Activated CD4-positive, alpha-beta T cell treated with anti-CD3 and anti-CD28 coated beads, Interleukin-2, amount 50 U/mL, for 24 hours (primary cell): Measurements from ENCODE around the gene KIAA1217.

Source experiments
- DNase-seq, 2 donors: peaks; one replicate each; pipeline ENCODE4 v3.0.0-alpha.2; 2020; ENCODE audit warnings: low read depth in 1 of 2, low spot score in 1 of 2

KIAA1217 gene

DNA sequence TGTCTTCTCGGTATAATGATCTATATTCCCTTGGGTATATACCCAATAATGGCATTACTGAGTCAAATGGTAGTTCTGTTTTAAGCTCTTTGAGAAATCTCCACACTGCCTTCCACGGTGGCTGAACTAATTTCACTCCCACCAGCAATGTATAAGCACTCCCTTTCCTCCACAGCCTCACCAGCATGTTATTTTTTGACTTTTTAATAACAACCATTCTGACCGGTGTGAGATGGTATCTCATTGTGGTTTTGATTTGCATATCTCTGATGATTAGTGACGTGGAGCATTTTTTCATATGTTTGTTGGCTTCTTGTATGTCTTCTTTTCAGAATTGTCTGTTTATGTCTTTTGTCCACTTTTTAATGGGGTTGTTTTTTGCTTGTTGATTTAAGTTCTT lies 33.6 kb downstream of the KIAA1217 start:
- DNase-seq: no peak

DNA sequence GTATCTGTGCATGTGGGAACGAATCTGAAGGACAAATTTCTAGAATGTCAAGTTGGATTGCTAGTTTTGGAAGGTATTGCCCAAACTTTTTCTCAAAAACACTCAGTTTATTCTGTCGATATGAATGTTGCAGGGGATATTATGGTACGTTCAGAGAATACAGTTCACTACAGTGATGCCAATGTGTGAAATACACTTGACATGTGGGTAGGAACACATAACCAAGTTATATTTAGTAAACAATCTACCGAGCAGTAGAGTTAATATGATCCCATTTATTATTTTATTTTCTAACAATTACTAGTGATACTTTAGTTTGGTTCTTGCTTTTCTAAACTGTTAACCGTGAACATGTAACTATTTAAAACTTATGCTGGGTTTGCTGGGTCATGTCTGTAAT lies 37.4 kb downstream of the KIAA1217 start:
- no peak for DNase-seq

DNA sequence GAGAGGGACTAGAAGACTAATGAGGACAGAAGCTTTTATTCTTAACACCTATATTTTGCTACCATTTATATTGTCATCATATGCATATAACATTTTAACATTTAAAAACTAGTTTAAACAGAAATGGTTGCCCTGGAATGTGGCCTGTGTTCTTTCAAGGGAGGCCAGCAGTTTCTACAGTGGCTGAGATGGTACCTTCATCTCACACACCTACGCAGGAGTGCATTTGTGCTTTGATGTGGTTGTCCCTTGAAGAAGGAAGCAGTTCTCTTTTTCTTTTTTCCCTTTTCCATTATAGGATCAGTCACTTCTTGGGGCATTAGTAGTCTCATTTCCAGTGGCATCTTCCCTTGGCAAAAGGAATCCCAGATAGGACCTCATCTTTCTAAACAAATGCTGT lies 38.9 kb downstream of the KIAA1217 start:
- DNase-seq: no peak

DNA sequence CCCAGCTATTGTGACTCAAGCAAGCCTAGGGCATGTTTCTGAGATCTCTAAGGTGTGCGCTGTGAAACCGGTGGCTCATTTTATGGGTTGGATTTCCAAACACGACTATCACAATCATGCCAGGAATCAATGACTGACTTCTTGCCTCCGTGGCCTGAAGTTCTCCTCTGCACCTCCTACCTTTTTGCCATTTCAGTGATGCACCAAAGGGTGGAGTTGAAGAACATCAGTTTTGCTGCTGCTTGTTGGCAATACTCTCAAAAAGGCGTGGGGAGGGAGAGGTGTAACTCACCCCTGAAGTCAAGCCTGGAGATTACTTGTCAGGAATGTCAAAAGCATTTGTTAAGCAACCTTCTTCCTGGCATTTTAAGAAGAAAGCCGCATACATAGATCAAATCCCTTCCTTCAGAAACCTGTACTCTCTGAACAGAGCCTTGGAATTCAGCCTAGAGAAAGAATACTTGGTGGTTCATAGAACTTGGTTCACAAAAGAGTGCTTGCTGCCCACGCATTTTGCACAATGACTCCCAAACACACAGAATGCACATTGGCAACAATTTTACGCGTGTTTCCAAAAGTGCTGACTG lies 41.0 kb downstream of the KIAA1217 start:
- no peak for DNase-seq

DNA sequence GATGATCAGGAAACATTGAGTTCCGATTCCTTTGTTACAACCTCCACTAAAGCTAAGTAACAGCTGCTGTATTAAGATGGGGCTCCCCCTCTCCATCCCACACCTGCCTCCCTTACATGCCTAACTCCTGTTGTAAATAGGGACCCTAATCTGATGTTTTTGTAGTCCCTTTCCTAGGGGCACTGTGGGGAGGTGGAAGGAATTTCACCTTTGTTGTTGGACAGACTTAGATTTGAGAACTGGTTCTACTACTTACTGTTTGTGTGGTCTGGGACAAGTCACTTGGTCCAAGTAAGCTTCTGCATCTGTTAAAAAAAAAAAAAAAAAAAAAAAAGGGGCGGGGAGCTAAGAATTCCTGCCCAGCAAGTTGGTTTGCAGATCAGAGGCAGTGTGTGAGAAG lies 42.6 kb downstream of the KIAA1217 start:
- no peak for DNase-seq

DNA sequence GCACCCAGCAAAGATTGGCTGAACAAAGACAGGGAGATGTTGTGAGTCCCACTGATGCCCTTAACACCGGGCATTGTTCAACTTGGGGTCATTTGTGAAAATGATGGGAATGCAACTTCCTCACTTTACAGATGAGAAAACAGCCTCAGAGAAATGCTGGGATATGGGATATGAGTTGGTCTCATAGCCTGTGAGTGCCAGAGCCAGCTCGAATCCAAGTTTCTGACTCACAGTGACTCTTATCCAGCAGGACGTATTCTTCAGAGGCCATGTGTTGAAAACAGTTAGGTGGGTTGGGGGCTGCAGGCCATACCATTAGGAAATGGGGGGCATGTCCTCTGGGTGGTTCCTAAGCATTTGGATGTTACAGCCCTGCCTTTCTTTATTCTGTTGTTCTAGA lies 45.2 kb downstream of the KIAA1217 start:
- DNase-seq: no peak

DNA sequence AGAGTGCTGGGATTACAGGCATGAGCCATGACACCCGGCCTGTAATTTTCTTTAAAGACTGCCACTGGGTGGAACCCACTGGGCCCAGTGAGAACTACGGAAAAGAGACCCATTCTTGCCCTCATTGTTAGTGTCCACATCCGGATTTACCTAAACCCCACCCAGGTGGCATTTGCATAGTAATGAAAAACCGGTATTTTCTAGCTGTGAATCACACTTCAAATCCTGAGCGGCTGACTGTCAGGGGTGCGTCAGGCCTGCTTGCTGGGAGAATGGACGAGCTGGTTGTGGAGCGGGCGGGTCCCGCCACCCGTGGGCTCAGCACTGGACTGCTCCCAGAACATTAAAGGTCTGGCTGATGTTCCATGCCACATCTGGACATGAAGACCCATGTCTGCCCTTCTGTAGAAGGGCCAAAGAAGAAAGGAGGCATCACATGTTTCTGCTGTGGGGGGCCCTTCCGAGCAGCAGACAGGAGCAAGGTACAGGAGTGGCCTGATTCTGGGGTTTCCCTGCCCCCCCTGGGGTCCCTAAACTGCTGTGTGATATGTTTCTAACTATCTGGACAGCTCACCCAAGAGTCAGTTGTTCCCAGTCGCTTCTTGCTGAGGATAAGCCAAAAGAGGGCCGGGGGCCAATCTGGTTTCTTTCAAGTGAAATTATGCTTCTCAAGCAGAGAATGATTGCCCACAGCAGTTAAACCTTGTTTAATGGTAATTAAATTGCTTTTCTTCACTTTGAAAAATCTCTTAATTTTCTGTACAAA lies 46.4 kb downstream of the KIAA1217 start:
- no peak for DNase-seq

DNA sequence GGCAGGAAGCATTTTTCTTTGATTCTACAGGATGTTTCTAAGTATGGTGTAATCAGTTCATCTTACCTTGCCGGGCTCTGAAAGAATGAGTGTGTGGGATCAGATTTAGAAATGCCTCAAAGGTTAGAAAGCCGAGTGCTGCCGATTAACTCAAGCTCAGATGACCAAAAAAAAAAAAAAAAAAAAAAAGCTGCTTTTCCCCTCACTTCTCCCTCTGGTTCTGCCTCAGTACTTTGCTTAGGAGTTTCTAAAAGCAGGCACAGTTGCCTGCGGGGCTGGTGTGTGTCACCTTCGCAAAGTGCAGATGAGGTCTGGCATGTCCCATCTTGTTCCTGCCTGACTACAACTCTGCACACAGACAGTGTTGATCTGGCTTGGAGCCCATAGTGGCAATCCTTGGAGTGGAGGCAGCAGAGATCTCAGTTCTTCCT lies 47.0 kb downstream of the KIAA1217 start:
- no peak for DNase-seq

DNA sequence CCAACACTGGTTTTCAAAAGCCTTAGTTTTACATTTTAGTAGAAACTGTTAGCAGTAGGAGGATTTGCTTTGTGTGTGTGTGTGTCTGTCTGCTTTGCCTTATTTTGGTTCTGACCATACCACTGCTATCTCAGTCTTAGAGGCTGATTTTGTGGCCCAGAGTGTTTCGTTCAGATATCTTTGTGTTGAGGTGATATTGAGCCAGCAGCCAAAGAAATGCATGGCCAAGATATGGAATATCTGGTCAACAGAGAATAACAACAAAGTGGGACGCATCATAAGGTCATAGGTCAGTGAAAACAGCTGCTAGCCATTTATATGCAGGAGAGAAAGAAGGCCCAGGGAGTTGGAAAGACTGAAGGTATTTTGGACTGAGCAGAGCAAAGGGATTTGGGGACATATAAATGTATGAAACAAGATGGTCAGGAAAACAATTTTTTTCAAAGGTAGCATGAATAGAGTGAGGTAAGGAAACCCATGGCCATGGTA lies 47.7 kb downstream of the KIAA1217 start:
- DNase-seq: no peak

DNA sequence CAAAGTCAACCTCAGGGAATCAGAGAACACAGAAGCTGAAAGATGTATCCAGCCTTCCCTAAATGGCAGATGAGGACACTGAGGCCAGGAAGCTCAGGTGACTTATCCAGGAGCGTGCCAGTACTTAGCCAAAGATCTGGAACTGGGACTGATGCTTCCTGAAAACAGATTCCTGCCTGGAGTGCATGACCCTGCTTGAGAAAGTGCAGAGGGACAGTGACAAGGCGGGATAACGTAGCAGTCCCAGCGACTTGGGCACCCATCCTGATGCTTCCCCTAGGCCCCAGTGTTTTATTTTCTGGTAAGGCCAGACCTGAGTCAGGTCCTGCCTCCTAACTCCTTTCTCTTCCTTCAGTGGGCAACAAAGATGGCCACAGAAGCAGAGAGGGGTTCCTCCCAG lies 48.6 kb downstream of the KIAA1217 start:
- no peak for DNase-seq

DNA sequence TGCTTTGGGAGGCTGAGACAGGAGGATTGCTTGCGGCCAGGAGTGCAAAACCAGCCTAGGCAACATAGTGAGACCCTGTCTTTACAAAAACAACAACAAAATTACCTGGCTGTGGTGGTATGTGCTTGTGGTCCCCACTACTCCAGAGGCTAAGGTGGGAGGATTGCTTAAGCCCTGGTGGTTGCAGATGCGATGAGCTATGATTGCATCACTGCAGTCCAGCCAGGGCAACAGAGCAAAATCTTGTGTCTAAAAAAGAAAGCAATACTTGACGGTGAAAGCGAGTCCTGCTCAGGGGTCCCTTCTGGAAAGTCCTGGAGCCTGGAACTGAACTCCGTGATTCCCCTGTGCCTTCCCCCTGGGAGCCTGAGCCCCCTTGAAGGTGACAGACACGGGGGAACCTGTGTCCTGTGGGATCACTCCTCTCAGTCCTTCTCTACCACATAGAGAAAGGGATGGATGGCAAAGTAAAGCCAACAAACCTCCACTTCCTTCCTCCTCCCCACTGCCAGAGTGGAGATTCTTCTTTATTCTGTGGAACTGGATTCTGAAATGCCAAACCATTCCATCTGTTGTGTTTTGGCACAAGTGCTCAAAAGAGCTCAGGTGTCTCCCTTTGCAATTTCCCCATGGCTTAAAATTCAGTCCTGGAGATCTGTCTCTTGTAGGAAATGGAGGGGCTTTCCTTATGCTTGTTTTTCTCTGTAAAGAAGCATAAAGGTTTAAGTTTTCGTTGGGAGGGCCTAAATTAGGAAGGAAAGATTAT lies 50.6 kb downstream of the KIAA1217 start:
- DNase-seq: no peak

DNA sequence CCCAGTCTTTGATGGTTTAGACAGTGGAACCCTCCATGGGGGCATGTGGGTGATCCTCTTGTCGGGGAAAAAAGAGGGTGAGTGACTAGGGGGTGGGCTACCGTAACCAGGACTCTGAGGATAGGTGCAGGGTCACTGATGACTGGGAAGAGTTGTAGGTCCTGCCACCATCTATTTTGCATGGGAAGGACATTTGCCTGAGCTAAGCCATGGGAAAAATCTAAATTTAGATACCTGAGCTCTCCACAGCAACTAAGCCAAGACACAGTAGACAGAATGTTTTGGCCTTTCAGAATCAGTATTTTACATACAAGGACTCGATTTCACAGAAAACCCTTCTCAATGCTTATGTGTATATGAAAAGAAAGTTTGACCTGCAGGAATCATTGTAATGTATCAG lies 52.7 kb downstream of the KIAA1217 start:
- no peak for DNase-seq

DNA sequence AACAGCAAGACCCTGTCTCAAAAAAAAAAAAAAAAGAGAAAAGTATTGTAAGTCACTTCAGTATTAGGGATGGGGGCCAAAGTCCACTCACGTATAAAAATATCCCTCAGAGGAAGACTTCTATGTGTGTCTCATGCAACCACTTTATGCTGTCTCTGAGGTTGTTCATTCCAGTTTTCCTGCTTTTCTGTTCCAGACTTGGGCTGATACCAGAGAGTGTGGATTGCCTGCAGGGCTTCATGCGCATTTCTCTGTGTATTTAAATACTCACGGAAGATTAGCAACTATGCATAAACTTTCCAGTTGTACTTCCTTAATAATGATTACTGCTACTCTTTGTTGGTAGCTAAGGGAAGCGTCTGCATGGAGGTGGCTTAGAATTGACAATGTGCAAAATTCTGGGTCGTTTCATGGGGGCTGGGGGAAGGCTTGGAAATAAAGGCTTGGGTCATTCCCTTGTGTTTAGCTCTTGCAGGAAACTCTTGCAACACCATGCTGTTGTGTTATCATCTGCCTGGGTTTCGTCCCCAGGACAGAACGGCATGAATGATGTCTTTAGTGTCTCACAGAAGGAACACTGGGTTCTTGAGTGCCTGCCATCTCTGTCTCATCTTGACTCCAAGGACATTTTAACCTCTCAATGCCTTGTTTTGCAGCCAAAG lies 54.1 kb downstream of the KIAA1217 start:
- no peak for DNase-seq

DNA sequence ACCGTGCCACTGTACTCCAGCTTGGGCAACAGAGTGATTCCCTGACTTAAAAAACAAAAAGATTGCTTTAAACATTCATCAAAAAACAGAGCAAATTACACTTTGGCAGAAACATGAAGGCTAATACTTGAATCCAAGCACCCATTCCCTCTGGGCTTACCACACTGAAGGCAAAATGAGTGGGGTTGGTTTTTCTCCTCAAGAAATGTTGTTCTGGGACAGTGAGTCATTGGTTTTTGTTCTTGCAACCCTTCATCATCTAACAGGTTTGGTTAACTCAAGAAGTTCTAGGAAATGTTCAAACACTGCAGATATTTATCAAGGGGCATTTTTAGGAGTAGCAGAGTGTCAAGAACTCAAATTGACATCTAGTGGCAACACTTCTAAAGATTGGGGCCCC lies 60.5 kb downstream of the KIAA1217 start:
- no peak for DNase-seq

DNA sequence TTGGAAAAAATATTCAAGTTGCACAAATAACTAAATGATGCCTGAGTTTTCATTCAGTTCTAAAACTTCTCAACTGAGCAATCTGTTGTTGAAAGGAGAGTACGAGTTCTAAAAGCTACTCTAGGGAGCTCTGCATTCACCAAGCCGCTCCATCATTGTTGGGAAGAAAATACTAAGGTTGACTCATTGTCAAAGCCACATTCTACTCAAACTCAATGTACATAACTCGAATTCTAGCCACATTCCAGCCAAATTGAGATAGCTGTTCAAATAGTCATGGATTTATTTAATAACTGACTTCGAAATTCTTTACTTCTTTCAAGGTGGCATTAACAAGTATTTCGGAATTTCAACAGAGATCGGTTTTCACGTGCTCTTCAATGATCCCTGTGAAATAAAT lies 63.4 kb downstream of the KIAA1217 start:
- no peak for DNase-seq

DNA sequence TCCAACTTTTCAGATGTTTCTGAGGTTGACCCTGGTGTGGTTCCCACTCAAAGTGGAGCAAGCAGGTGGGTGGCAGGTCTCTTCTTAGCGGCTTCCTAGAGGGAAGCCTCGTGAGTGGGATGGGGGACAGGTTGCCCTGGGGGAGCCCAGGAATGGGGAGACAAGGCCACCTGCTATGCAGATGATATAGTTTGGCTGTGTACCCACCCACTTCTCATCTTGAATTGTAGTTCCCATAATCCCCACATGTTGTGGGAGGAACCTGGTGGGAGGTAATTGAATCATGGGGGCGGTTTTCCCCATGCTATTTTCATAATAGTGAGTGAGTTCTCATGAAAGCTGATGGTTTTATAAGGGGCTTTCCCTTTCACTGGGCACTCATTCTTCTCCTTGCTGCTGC lies 68.3 kb downstream of the KIAA1217 start:
- no peak for DNase-seq

DNA sequence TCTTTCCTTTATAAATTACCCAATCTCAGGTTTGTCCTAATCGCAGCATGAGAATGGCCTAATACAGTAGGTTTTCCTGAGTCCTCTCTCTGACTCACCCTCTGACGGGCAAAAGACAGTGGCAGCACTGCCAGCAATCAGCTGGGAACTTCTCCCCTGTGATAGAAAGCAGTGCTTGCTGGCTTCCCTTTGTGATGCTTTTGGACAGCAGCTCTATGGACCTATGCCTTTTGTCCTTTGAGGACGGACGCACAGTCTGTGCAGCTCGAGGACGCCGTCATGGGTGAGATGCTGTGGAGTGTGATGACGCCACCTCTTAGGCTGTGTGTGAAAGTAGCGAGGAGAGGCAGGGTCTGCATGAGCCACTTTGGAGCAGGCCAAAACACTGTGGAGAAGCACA lies 68.8 kb downstream of the KIAA1217 start:
- DNase-seq: no peak

DNA sequence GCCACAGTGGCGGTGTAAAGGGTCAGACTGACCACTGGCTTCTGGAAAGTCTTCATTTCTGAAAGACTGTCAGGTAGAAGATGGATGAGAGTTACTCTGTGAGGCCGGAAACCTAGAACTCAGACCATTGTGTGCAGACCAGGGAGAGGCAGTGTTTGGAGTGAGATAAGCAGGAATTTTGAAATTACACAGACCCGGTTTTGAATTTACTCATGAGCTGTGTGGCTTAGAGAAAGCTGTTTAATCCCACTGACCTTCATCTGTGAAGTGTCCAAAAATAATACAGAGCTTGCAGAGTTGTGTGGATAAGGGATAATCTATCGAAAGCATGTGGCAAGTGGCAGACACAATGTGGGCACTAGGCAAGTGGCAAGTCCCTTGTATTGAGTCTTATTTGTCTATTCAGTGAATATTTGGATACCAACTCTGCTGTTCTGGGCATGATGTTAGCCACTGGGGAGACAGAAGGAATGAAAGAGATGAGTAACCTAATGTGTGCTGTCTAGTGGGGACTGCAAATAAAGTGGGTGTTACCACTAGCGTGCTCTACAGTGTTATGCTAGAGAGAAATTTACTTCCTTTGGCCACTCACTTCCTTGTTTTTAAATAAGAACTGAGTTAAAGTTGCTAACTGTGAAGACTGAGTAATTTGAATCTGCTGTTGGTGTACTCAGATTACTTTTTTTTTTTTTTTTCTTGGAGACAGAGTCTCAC lies 69.4 kb downstream of the KIAA1217 start:
- no peak for DNase-seq

DNA sequence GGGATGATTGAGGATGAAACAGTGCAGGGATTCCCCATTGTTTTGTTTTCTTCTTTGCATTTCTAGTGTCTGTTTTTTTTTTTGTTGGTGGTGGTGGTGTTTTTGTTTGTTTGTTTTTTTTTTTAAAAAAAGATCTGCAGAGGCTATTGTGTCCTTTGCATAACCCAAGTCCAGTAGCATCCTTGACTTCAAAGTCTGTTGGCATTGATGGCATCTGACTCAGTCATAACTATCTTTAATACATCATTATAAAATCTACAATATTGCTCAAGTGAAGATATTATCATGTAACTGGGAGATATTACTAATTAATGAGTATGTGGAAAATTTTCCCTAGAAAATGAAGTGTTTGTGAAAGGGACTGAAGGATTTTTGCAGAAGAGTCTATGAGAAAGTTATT lies 70.2 kb downstream of the KIAA1217 start:
- DNase-seq: no peak

DNA sequence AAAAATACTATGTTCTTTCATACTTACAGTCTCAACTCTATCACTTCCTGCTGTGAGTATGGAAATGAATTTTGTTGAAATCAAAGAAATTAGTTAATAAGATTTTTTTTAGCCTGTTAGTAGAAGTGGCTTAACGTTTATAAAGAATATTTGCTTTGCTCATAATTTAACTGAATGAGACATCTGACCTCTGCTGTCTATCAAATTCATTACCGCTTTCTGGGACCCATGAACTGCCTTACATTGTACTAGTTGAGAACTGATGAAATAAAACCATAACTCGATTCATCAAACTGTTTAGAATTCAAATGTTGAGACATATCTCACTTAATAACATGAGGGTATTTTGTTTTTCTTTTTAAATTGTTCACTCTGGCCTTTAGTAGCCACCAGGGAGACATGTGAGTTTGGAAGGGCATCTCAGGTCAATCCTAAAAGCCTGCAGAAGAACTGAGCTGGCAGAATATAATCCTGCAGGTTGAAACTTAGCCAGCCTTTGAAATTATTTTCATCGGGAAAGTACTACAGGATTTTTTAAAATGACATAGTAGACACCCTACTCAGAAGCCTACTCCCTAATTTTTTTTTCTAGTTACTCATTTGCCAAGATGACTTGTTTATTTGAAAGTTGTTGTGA lies 78.7 kb downstream of the KIAA1217 start:
- DNase-seq: no peak

DNA sequence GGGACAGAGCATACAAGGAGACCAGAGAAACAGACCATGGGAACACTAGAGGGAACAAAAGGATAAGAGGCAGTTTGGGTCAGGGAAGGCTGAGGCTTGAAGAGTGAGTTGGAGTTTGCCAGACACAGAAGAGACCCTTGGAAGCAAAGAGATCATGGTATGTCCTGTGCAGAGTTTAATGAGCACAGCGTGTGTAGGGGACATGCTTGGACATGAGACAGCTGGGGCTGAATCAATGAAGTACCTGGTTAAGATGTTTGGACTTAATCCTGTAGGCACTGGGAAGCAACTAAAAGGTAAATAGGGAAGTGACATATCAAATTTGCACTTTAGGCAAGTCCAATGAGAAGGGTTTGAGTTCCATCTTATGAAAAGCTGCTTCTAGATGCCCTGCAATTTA lies 79.6 kb downstream of the KIAA1217 start:
- DNase-seq: no peak
